Endodermal cell (in vitro differentiated cells): ENCODE measurements around the gene MRPS30. TPM values are rescaled to one million over a fixed set of nuclear protein-coding genes. Genes with fewer than 3 reads are reported as not detected.
"Not testable (repeated sequence)": the region's sequence is repeated elsewhere in the genome, so short reads cannot be mapped to it uniquely, and the experiment has no call there.

Experiments used
- DNase-seq: peaks from one replicate; pipeline ENCODE4 v3.0.0-alpha.2; 2017
- H3K27ac ChIP-seq: 2 replicates; pipeline ENCODE4 v1.5.1; 2013; ENCODE audit warnings: mild to moderate bottlenecking, low read depth, low read length, moderate library complexity
- H3K27me3 ChIP-seq: 2 replicates; pipeline ENCODE4 v1.6.1; 2013; ENCODE audit warnings: mild to moderate bottlenecking, low read length, moderate library complexity; ENCODE audit not compliant: insufficient read depth, control insufficient read depth, poor library complexity, severe bottlenecking
- H3K36me3 ChIP-seq: 2 replicates; pipeline ENCODE4 v1.7.0; 2013; ENCODE audit warnings: mild to moderate bottlenecking, low read length, moderate library complexity; ENCODE audit not compliant: control insufficient read depth, insufficient read depth
- H3K4me1 ChIP-seq: one replicate; pipeline ENCODE4 v1.7.0; 2013; ENCODE audit warnings: low read length; ENCODE audit not compliant: control insufficient read depth, insufficient read depth
- H3K4me3 ChIP-seq: 2 replicates; pipeline ENCODE4 v1.5.1; 2013; ENCODE audit warnings: mild to moderate bottlenecking, low read length, moderate library complexity
- H3K9ac ChIP-seq: 2 replicates; pipeline ENCODE4 v1.6.1; 2013; ENCODE audit warnings: mild to moderate bottlenecking, low read length, moderate library complexity; ENCODE audit not compliant: poor library complexity, severe bottlenecking; ENCODE audit errors: extremely low read depth
- H3K9me3 ChIP-seq: 2 replicates; pipeline ENCODE4 v1.6.1; 2013; ENCODE audit warnings: mild to moderate bottlenecking, low read length, moderate library complexity; ENCODE audit not compliant: control insufficient read depth
- H3K27ac Mint-ChIP-seq: 2 replicates; pipeline ENCODE4 v1.8.0; 2020; ENCODE audit warnings: mixed read lengths
- H3K27me3 Mint-ChIP-seq: 2 replicates; pipeline ENCODE4 v1.8.0; 2021; ENCODE audit warnings: mild to moderate bottlenecking, mixed read lengths; ENCODE audit not compliant: insufficient read depth
- H3K36me3 Mint-ChIP-seq: 2 replicates; pipeline ENCODE4 v1.8.0; 2020; ENCODE audit warnings: low read depth, mixed read lengths
- H3K4me1 Mint-ChIP-seq: 2 replicates; pipeline ENCODE4 v1.8.0; 2020; ENCODE audit warnings: mixed read lengths
- H3K4me3 Mint-ChIP-seq: 2 replicates; pipeline ENCODE4 v1.8.0; 2020; ENCODE audit warnings: mild to moderate bottlenecking, moderate library complexity, mixed read lengths
- H3K9me3 Mint-ChIP-seq: 2 replicates; pipeline ENCODE4 v1.8.0; 2020; ENCODE audit warnings: mild to moderate bottlenecking, mixed read lengths
- CTCF ChIP-seq: fragments of 200-600 bp; sonication (generic); conservative IDR thresholded peaks from 2 replicates; pipeline ENCODE4 v1.5.0; 2021; ENCODE audit warnings: antibody characterized with exemption, mild to moderate bottlenecking
- whole genome bisulfite sequencing, 2 experiments: methylation state at CpG; one replicate each; pipeline versions ENCODE4 v1.1.5 to v1.1.7; 2013; ENCODE audit warnings: missing lambda C conversion rate in 2 of 2, mixed read lengths in 1 of 2; ENCODE audit not compliant: insufficient coverage in 1 of 2, insufficient read length in 1 of 2; 5-methylcytosine and 5-hydroxymethylcytosine counted together
- total RNA-seq, 2 donors: library from RNA; stranded (reverse); fragmentation: NEBNext Ultra II Directional in 1 of 2; extraction: Animal tissue kit (Norgen Biotek cat#: 25700) in 1 of 2; gene quantifications; 2 replicates in 1 of 2; 3 replicates in 1 of 2; pipeline ENCODE4 v1.2.1, GENCODE V29; 2021

The MRPS30 gene
- total RNA-seq, 2 donors from 2014 or later: 47.1 to 54.2 TPM

- Mint-ChIP-seq H3K4me1 (peaks cover 1% of the 10 kb centered on the region), H3K4me3 (no peak overlapping the region), H3K36me3 (peaks cover 24% of the 10 kb centered on the region), H3K27ac (no peak overlapping the region), H3K9me3 (no peaks in the 10 kb centered on the region), H3K27me3 (no peaks in the 10 kb centered on the region)
- no peak overlapping the region for H3K4me3 ChIP-seq
- no peaks in the 10 kb centered on the region for H3K9me3 ChIP-seq
- H3K27ac ChIP-seq: no peak overlapping the region
- no peak for TF ChIP-seq CTCF
- no peaks in the 10 kb centered on the region for H3K27me3 ChIP-seq
- WGBS, 2 experiments: 80 to 94% methylated on average over 1 of the region's 1 CpG
- DNase-seq: no peak
- H3K9ac ChIP-seq: no peak overlapping the region
- H3K4me1 ChIP-seq: no peaks in the 10 kb centered on the region
- H3K36me3 ChIP-seq: peaks cover 48% of the 10 kb centered on the region
Observed at GRCh38 chr5:44821164-44821563, 12.4 kb downstream of the MRPS30 start.

DNA sequence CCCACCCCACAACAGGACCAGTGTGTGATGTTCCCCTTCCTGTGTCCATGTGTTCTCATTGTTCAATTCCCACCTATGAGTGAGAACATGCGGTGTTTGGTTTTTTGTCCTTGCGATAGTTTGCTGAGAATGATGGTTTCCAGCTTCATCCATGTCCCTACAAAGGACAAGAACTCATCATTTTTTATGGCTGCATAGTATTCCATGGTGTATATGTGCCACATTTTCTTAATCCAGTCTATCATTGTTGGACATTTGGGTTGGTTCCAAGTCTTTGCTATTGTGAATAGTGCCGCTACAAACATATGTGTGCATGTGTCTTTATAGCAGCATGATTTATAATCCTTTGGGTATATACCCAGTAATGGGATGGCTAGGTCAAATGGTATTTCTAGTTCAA, 15.9 kb downstream of the MRPS30 start:
- H3K27me3 Mint-ChIP-seq, H3K27ac Mint-ChIP-seq, H3K9me3 ChIP-seq, H3K4me1 ChIP-seq, H3K27me3 ChIP-seq, H3K4me1 Mint-ChIP-seq, H3K27ac ChIP-seq, H3K4me3 Mint-ChIP-seq, H3K9me3 Mint-ChIP-seq, DNase-seq, H3K9ac ChIP-seq, H3K4me3 ChIP-seq: not testable (repeated sequence)
- WGBS, 2 experiments: no CpG with 5 or more reads among the region's 3 CpGs
- peaks cover 11% of the 10 kb centered on the region for H3K36me3 Mint-ChIP-seq
- H3K36me3 ChIP-seq: peaks cover 14% of the 10 kb centered on the region

GRCh38 chr5:44827681-44828080, 18.9 kb downstream of the MRPS30 start:
- Histone ChIP-seq H3K9ac (no peak overlapping the region), H3K27me3 (no peaks in the 10 kb centered on the region), H3K9me3 (no peaks in the 10 kb centered on the region), H3K4me3 (no peak overlapping the region), H3K36me3 (no peaks in the 10 kb centered on the region), H3K27ac (no peak overlapping the region), H3K4me1 (no peaks in the 10 kb centered on the region)
- 89 to 100% methylated on average over 2 to 3 of the region's 3 CpGs for WGBS, 2 experiments
- H3K27ac Mint-ChIP-seq: no peak overlapping the region
- peaks cover 13% of the 10 kb centered on the region for H3K36me3 Mint-ChIP-seq
- no peaks in the 10 kb centered on the region for H3K9me3 Mint-ChIP-seq
- no peak for DNase-seq
- peaks cover 6% of the 10 kb centered on the region for H3K4me1 Mint-ChIP-seq
- no peaks in the 10 kb centered on the region for H3K27me3 Mint-ChIP-seq
- H3K4me3 Mint-ChIP-seq: no peak overlapping the region
- no peak for TF ChIP-seq CTCF

GRCh38 chr5:44828719-44829118, 20.0 kb downstream of the MRPS30 start:
- Histone ChIP-seq H3K27me3 (no peaks in the 10 kb centered on the region), H3K9me3 (no peaks in the 10 kb centered on the region), H3K27ac (no peak overlapping the region), H3K36me3 (no peaks in the 10 kb centered on the region), H3K4me3 (no peak overlapping the region), H3K4me1 (no peaks in the 10 kb centered on the region), H3K9ac (no peak overlapping the region)
- no peak for DNase-seq
- TF ChIP-seq CTCF: no peak
- WGBS, 2 experiments: 100% methylated on average over 1 of the region's 1 CpG; no CpG with 5 or more reads in 1 of the 2 experiments
- Mint-ChIP-seq H3K27ac (no peak overlapping the region), H3K27me3 (no peaks in the 10 kb centered on the region), H3K4me1 (peaks cover 6% of the 10 kb centered on the region), H3K4me3 (no peak overlapping the region), H3K36me3 (peaks cover 10% of the 10 kb centered on the region), H3K9me3 (no peaks in the 10 kb centered on the region)
